B cell (primary cell): ENCODE results near the gene SGF29. TPM values are rescaled to one million over a fixed set of nuclear protein-coding genes. Genes with fewer than 3 reads are reported as not detected.
"Not testable (repeated sequence)": the region's sequence is repeated elsewhere in the genome, so short reads cannot be mapped to it uniquely, and the experiment has no call there.

Experiments
- ATAC-seq: fragments of 200-7000 bp; cut with Tn5 transposase; one replicate; pipeline ENCODE4 v1.10.0; 2021; ENCODE audit warnings: low read depth, mild to moderate bottlenecking, moderate number of reproducible peaks, moderate library complexity
- CTCF ChIA-PET: fragments of 350-600 bp; sonication (Branson Sonifier 250); formaldehyde crosslinking; loops from one replicate; lab custom pipeline; 2021; ENCODE audit warnings: antibody characterized with exemption, inconsistent platforms; lab: Charles Lee
- POLR2A ChIA-PET: fragments of 350-600 bp; sonication (Branson Sonifier 250); formaldehyde crosslinking; loops from one replicate; lab custom pipeline; 2021; ENCODE audit warnings: antibody characterized with exemption; lab: Charles Lee
- DNase-seq: peaks from one replicate; pipeline ENCODE4 v3.0.0; 2013
- H2AFZ ChIP-seq: 2 replicates; pipeline ENCODE4 v1.6.1; 2012; ENCODE audit warnings: mild to moderate bottlenecking, low read depth, low read length; ENCODE audit not compliant: insufficient read depth, poor library complexity, severe bottlenecking
- H3K27ac ChIP-seq, 2 donors: 1 replicate in 1 of 2; 2 replicates in 1 of 2; pipeline ENCODE4 v1.5.1; 2012 to 2013; ENCODE audit warnings: low read length in 2 of 2, mild to moderate bottlenecking in 2 of 2, moderate library complexity in 1 of 2
- H3K27me3 ChIP-seq, 4 experiments: fragments of 200-600 bp in 1 of 4; sonication (generic) in 1 of 4; replicated peaks in 1 of 4; 1 replicate in 2 of 4; 2 replicates in 2 of 4; pipeline versions ENCODE4 v1.6.1 to v1.7.0; 2013 to 2016; ENCODE audit warnings: low read length in 3 of 4, mild to moderate bottlenecking in 2 of 4, mixed read lengths in 1 of 4, moderate library complexity in 1 of 4; ENCODE audit not compliant: insufficient read depth in 4 of 4, control insufficient read depth in 3 of 4; ENCODE audit errors: control extremely low read depth in 1 of 4
- H3K36me3 ChIP-seq, 2 experiments: replicated peaks in 1 of 2; 1 replicate in 1 of 2; 2 replicates in 1 of 2; pipeline versions ENCODE4 v1.6.1 to v1.7.1; 2013; ENCODE audit warnings: low read length in 1 of 2; ENCODE audit not compliant: insufficient read depth in 2 of 2, control insufficient read depth in 1 of 2; ENCODE audit errors: control extremely low read depth in 1 of 2, extremely low read depth in 1 of 2
- H3K4me1 ChIP-seq, 2 donors: fragments of 200-600 bp in 1 of 2; sonication (generic) in 1 of 2; 1 replicate in 1 of 2; 2 replicates in 1 of 2; pipeline versions ENCODE4 v1.5.1 to v1.6.1; 2013 to 2017; ENCODE audit warnings: low read length in 2 of 2; ENCODE audit not compliant: control insufficient read depth in 2 of 2, insufficient read depth in 2 of 2
- H3K4me2 ChIP-seq: replicated peaks from 2 replicates; pipeline ENCODE3; 2012; ENCODE audit warnings: mild to moderate bottlenecking, low read depth, low read length; ENCODE audit not compliant: poor library complexity, severe bottlenecking
- H3K4me3 ChIP-seq, 5 experiments: fragments of 200-600 bp in 1 of 5; sonication (generic) in 1 of 5; 1 replicate in 3 of 5; 2 replicates in 2 of 5; pipeline versions ENCODE4 v1.5.1 to v1.7.0; 2011 to 2016; ENCODE audit warnings: low read length in 4 of 5, mild to moderate bottlenecking in 4 of 5, low read depth in 2 of 5, control low read depth in 1 of 5, moderate library complexity in 1 of 5; ENCODE audit not compliant: insufficient read depth in 1 of 5; ENCODE audit errors: control extremely low read depth in 1 of 5, extremely low read depth in 1 of 5
- H3K79me2 ChIP-seq: fragments of 200-600 bp; sonication (generic); one replicate; pipeline ENCODE4 v1.6.0; 2016; ENCODE audit warnings: low read length; ENCODE audit not compliant: control insufficient read depth, insufficient read depth
- H3K9ac ChIP-seq: fragments of 200-600 bp; sonication (generic); 2 replicates; pipeline ENCODE4 v1.6.1; 2017; ENCODE audit warnings: mild to moderate bottlenecking, low read length, moderate library complexity
- H3K9me3 ChIP-seq, 3 donors: one replicate each; pipeline versions ENCODE4 v1.6.1 to v1.7.1; 2013; ENCODE audit warnings: low read length in 2 of 3; ENCODE audit not compliant: control insufficient read depth in 2 of 3, insufficient read depth in 1 of 3; ENCODE audit errors: control extremely low read depth in 1 of 3
- H4K20me1 ChIP-seq: 2 replicates; pipeline ENCODE4 v1.6.0; 2012; ENCODE audit warnings: mild to moderate bottlenecking, low read length; ENCODE audit not compliant: insufficient read depth, control insufficient read depth, poor library complexity, severe bottlenecking
- H3K27ac Mint-ChIP-seq: one replicate; pipeline ENCODE4 v1.8.0; 2021; ENCODE audit warnings: mixed read lengths
- H3K27me3 Mint-ChIP-seq: one replicate; pipeline ENCODE4 v1.8.0; 2021; ENCODE audit warnings: mixed read lengths
- H3K4me1 Mint-ChIP-seq: one replicate; pipeline ENCODE4 v1.8.0; 2021; ENCODE audit warnings: mixed read lengths
- H3K4me3 Mint-ChIP-seq: one replicate; pipeline ENCODE4 v1.8.0; 2021; ENCODE audit warnings: mixed read lengths
- H3K9me3 Mint-ChIP-seq: one replicate; pipeline ENCODE4 v1.8.0; 2022; ENCODE audit warnings: mixed read lengths; ENCODE audit not compliant: insufficient read depth
- EZH2 ChIP-seq: IDR thresholded peaks from 2 replicates; pipeline ENCODE4 v1.6.1; 2012; ENCODE audit warnings: borderline replicate concordance, low read depth, mild to moderate bottlenecking, moderate library complexity, low read length; ENCODE audit not compliant: insufficient read depth, poor library complexity, severe bottlenecking
- WGBS: methylation state at CpG from one replicate; pipeline ENCODE4 v1.1.5; 2013; ENCODE audit warnings: missing lambda C conversion rate; ENCODE audit not compliant: insufficient coverage; 5-methylcytosine and 5-hydroxymethylcytosine counted together
- intact Hi-C: fragments of 100-400 bp; cut with micrococcal nuclease; formaldehyde crosslinking; loops from one replicate; pipeline ENCODE4 v1.10.0; 2022
- polyA plus RNA-seq: library from polyadenylated mRNA; depleted of rRNA; stranded (reverse); fragments of >200 nt; gene quantifications from 2 replicates; pipeline ENCODE4 v1.2.3, GENCODE V29; 2012
- total RNA-seq, 2 donors: library from RNA; stranded (reverse); fragments of 120-200 nt in 1 of 2; gene quantifications; 1 replicate in 1 of 2; 2 replicates in 1 of 2; pipeline versions ENCODE4 v1.2.3 to v1.2.4, GENCODE V29; 2013 to 2022
- TF ChIP-seq, protein P1 (sequence below): fragments of 200-600 bp; IDR thresholded peaks from one replicate; pipeline ENCODE4 v1.8.0; 2022; ENCODE audit warnings: antibody characterized with exemption, mild to moderate bottlenecking

Gene SGF29
- total and polyA plus RNA-seq, 2 donors (not counting 1 experiment from before 2014, with no cell fraction given), result 24.0 to 52.9 TPM

DNA sequence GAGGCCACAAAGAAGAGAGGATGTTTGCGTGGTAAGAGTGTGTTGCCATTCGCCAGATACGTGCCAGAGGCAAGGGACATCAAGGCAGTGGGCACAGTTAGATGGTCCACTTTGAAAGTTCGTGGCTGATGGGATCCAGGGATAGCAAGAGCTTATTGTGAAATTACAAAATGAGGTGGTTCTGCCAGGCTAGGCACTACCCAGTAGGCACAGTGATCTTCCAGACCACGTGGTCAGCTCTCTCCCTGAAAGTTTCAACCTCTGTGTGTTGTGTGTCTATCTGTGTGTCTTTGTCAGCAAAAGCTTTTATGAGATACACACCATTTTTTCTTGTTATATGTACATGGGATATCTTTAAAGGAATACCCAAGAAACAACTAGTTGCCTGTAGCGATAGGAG, 9.5 kb downstream of the SGF29 start:
- Histone ChIP-seq H3K79me2 (peaks cover 89% of the 10 kb centered on the region), H4K20me1 (peaks cover 59% of the 10 kb centered on the region), H2AFZ (no peak overlapping the region), H3K36me3 (peaks cover 2 to 10% of the 10 kb centered on the region in 2 experiments), H3K9me3 (peaks cover 0 to 17% (median 7%) of the 10 kb centered on the region in 3 donors), H3K9ac (no peak overlapping the region), H3K4me1 (no peaks in the 10 kb centered on the region), H3K4me3 (no peak overlapping the region), H3K27me3 (no peaks in the 10 kb centered on the region), H3K27ac (no peak overlapping the region), H3K4me2 (no peak overlapping the region)
- POLR2A ChIA-PET, result no interaction called here
- no peak for TF ChIP-seq EZH2
- TF ChIP-seq, protein P1, sequence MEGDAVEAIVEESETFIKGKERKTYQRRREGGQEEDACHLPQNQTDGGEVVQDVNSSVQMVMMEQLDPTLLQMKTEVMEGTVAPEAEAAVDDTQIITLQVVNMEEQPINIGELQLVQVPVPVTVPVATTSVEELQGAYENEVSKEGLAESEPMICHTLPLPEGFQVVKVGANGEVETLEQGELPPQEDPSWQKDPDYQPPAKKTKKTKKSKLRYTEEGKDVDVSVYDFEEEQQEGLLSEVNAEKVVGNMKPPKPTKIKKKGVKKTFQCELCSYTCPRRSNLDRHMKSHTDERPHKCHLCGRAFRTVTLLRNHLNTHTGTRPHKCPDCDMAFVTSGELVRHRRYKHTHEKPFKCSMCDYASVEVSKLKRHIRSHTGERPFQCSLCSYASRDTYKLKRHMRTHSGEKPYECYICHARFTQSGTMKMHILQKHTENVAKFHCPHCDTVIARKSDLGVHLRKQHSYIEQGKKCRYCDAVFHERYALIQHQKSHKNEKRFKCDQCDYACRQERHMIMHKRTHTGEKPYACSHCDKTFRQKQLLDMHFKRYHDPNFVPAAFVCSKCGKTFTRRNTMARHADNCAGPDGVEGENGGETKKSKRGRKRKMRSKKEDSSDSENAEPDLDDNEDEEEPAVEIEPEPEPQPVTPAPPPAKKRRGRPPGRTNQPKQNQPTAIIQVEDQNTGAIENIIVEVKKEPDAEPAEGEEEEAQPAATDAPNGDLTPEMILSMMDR, result no peak
- no peak for DNase-seq
- intact Hi-C loops, result no loop called here
- Mint-ChIP-seq H3K27me3 (no peaks in the 10 kb centered on the region), H3K4me1 (peaks cover 6% of the 10 kb centered on the region), H3K9me3 (peaks cover 7% of the 10 kb centered on the region), H3K27ac (no peak overlapping the region), H3K4me3 (no peak overlapping the region)
- ATAC-seq, result no peak
- CTCF ChIA-PET, result interaction anchor here (0.7 kb wide), 1 partner anchor 398 kb away, joined by 3 read pairs; no protein-coding TSS in a partner anchor
- WGBS, result 96% methylated on average over 4 of the region's 6 CpGs

DNA sequence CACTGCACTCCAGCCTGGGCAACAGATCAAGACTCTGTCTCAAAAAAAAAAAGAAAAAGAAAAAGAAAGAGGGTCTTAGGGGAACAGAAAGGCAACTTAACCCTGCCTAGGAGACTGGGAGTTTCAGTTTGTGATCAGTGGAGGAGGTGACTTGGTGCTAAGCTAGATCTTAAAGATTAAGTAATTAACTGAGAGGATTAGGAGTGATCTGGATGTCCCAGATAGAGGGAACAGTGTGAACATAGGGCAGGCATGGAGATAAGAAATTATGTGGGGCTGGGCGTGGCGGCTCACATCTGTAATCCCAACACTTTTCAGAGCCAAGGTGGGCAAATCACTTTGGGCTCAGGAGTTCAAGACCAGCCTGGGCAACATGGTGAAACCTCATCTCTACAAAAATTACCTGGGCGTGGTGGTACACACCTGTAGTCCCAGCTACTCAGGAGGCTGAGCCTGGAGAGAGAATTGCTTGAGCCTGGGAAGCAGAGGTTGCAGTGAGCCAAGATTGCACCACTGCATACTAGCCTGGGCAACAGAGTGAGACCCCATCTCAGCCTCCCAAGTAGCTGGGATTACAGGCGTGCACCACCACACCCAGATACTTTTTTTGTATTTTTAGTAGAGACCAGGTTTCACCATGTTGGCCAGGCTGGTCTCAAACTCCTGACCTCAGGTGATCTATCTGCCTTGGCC, 12.7 kb downstream of the SGF29 start:
- H3K4me1 ChIP-seq, H3K9ac ChIP-seq, H3K27ac Mint-ChIP-seq, H3K27ac ChIP-seq, DNase-seq, H3K27me3 ChIP-seq, intact Hi-C loops, CTCF ChIA-PET, POLR2A ChIA-PET, H3K36me3 ChIP-seq, H3K4me3 Mint-ChIP-seq, H3K27me3 Mint-ChIP-seq, H3K4me2 ChIP-seq, H2AFZ ChIP-seq, H3K9me3 Mint-ChIP-seq, ATAC-seq, H3K4me1 Mint-ChIP-seq, H3K4me3 ChIP-seq: not testable (repeated sequence)
- Histone ChIP-seq H4K20me1 (peaks cover 72% of the 10 kb centered on the region), H3K9me3 (peaks cover 0 to 17% (median 7%) of the 10 kb centered on the region in 3 donors), H3K79me2 (peaks cover 79% of the 10 kb centered on the region)
- WGBS, result no CpG with 5 or more reads among the region's 4 CpGs
